Endothelial cell of umbilical vein (primary cell): ENCODE data around the gene ZBED5. TPM values are rescaled to one million over a fixed set of nuclear protein-coding genes. Genes with fewer than 3 reads are reported as not detected.

ENCODE experiments used
- BruUV-seq: library from RNA; stranded (reverse); fragments of 400-500 nt; replicated peaks from 2 replicates; lab custom pipeline; 2021; lab: Mats Ljungman, UMichigan
- CTCF ChIA-PET: fragments of 300-600, 350-600 bp; sonication (Branson Sonifier 250); formaldehyde crosslinking; loops from one replicate; lab custom pipeline; 2021; ENCODE audit warnings: antibody characterized with exemption, inconsistent platforms; lab: Charles Lee
- POLR2A ChIA-PET: fragments of 300-600, 350-600 bp; sonication (Branson Sonifier 250); formaldehyde crosslinking; loops from one replicate; lab custom pipeline; 2021; ENCODE audit warnings: antibody characterized with exemption, inconsistent platforms; lab: Charles Lee
- DNase-seq: peaks from one replicate; pipeline ENCODE4 v3.0.0-alpha.2; 2011; ENCODE audit warnings: low read depth, low spot score
- FAIRE-seq: peaks from 2 replicates; lab custom pipeline; 2011; peaks lifted over from hg19 to GRCh38; lab: Jason Lieb, UNC
- H2AFZ ChIP-seq: 2 replicates; pipeline ENCODE4 v1.6.0; 2012; ENCODE audit warnings: low read depth, low read length, control low read depth, inconsistent platforms
- H3K27ac ChIP-seq: 2 replicates; pipeline ENCODE4 v1.5.1; 2011; ENCODE audit warnings: low read depth, mild to moderate bottlenecking, control low read depth, low read length, moderate library complexity; ENCODE audit not compliant: insufficient read depth
- H3K27me3 ChIP-seq, 2 experiments: 2 replicates each; pipeline versions ENCODE4 v1.6.0 to v1.6.1; 2011; ENCODE audit warnings: low read length in 2 of 2, mixed read lengths in 1 of 2; ENCODE audit not compliant: control insufficient read depth in 2 of 2, insufficient read depth in 2 of 2
- H3K36me3 ChIP-seq, 2 experiments: 2 replicates in 1 of 2; 3 replicates in 1 of 2; pipeline ENCODE4 v1.5.1; 2011; ENCODE audit warnings: low read length in 2 of 2, mild to moderate bottlenecking in 1 of 2, moderate library complexity in 1 of 2; ENCODE audit not compliant: control insufficient read depth in 2 of 2, insufficient read depth in 2 of 2; ENCODE audit errors: extremely low read depth in 1 of 2
- H3K4me1 ChIP-seq: 3 replicates; pipeline ENCODE4 v1.5.1; 2011; ENCODE audit warnings: mild to moderate bottlenecking, low read length; ENCODE audit not compliant: control insufficient read depth, insufficient read depth; ENCODE audit errors: extremely low read depth
- H3K4me2 ChIP-seq: 2 replicates; pipeline ENCODE4 v1.6.1; 2011; ENCODE audit warnings: low read length, control low read depth, mixed read lengths; ENCODE audit not compliant: insufficient read depth
- H3K4me3 ChIP-seq, 3 experiments: fragments of 200-600 bp in 1 of 3; sonication (generic), shearing (Covaris generic) in 1 of 3; replicated peaks in 1 of 3; 2 replicates each; pipeline ENCODE4 v1.5.1; 2011 to 2016; ENCODE audit warnings: control low read depth in 3 of 3, low read length in 3 of 3, mild to moderate bottlenecking in 2 of 3, inconsistent platforms in 1 of 3, low read depth in 1 of 3, moderate library complexity in 1 of 3; ENCODE audit not compliant: insufficient read depth in 1 of 3
- H3K79me2 ChIP-seq: 2 replicates; pipeline ENCODE4 v1.6.0; 2012; ENCODE audit warnings: low read length, inconsistent platforms; ENCODE audit not compliant: control insufficient read depth, insufficient read depth
- H3K9ac ChIP-seq: replicated peaks from 2 replicates; pipeline ENCODE3; 2011; ENCODE audit warnings: low read length, control low read depth; ENCODE audit not compliant: insufficient read depth; ENCODE audit errors: extremely low read depth
- H3K9me1 ChIP-seq: replicated peaks from 3 replicates; pipeline ENCODE4 v1.6.0; 2011; ENCODE audit warnings: mild to moderate bottlenecking, low read length; ENCODE audit not compliant: control insufficient read depth, insufficient read depth; ENCODE audit errors: extremely low read depth
- H3K9me3 ChIP-seq: replicated peaks from 2 replicates; pipeline ENCODE4 v1.5.1; 2012; ENCODE audit warnings: low read length, inconsistent platforms; ENCODE audit not compliant: control insufficient read depth, insufficient read depth
- H4K20me1 ChIP-seq: replicated peaks from 2 replicates; pipeline ENCODE3; 2011; ENCODE audit warnings: mild to moderate bottlenecking, low read length; ENCODE audit not compliant: control insufficient read depth, insufficient read depth; ENCODE audit errors: extremely low read depth
- CTCF ChIP-seq, 2 donors: IDR thresholded peaks; 1 replicate in 1 of 2; 2 replicates in 1 of 2; pipeline ENCODE4 v1.5.1; 2011; ENCODE audit warnings: low read length in 2 of 2, mild to moderate bottlenecking in 2 of 2, moderate library complexity in 2 of 2, control low read depth in 1 of 2, inconsistent platforms in 1 of 2, low read depth in 1 of 2; ENCODE audit not compliant: insufficient read depth in 1 of 2; ENCODE audit errors: extremely low read depth in 1 of 2
- EZH2 ChIP-seq: IDR thresholded peaks from 2 replicates; pipeline ENCODE4 v1.6.1; 2012; ENCODE audit warnings: borderline replicate concordance, low read depth, mild to moderate bottlenecking, moderate library complexity, low read length, inconsistent platforms; ENCODE audit not compliant: severe bottlenecking
- FOS ChIP-seq: IDR thresholded peaks from 2 replicates; pipeline ENCODE4 v1.6.1; 2011; ENCODE audit warnings: mild to moderate bottlenecking, low read length, moderate library complexity, borderline replicate concordance; ENCODE audit not compliant: insufficient read depth
- GATA2 ChIP-seq: IDR thresholded peaks from 2 replicates; pipeline ENCODE4 v1.7.0; 2011; ENCODE audit warnings: low read depth, mild to moderate bottlenecking, moderate library complexity, mixed read lengths, low read length; ENCODE audit not compliant: insufficient read length, insufficient read depth
- JUN ChIP-seq: IDR thresholded peaks from 2 replicates; pipeline ENCODE4 v1.6.1; 2011; ENCODE audit warnings: borderline replicate concordance, low read depth; ENCODE audit not compliant: insufficient read length, insufficient read depth
- MYC ChIP-seq: IDR thresholded peaks from one replicate; pipeline ENCODE4 v1.6.1; 2011; ENCODE audit warnings: mild to moderate bottlenecking, low read depth, low read length
- POLR2A ChIP-seq: IDR thresholded peaks from 2 replicates; pipeline ENCODE4 v1.6.1; 2012; ENCODE audit warnings: low read depth, mild to moderate bottlenecking, control low read depth, low read length
- POLR2AphosphoS5 ChIP-seq: IDR thresholded peaks from 2 replicates; pipeline ENCODE4 v1.6.1; 2012; ENCODE audit warnings: low read depth, mild to moderate bottlenecking, control low read depth, low read length, moderate library complexity; ENCODE audit not compliant: insufficient read depth
- dilution Hi-C: fragments of 300-500 bp; cut with MboI; formaldehyde crosslinking; loops from one replicate; pipeline ENCODE4 v1.15.0; 2019; ENCODE audit warnings: low sequenced_read_pairs; ENCODE audit not compliant: extremely low pct_ligation_motif_present
- intact Hi-C: fragments of 100-400 bp; cut with micrococcal nuclease; formaldehyde crosslinking; loops from one replicate; pipeline ENCODE4 v1.10.0; 2022
- polyA plus RNA-seq, 4 experiments: library from polyadenylated mRNA; depleted of rRNA in 3 of 4; stranded (reverse) in 3 of 4; unstranded in 1 of 4; fragments of >200 nt; gene quantifications; 2 replicates each; pipeline versions ENCODE4 v1.2.1 to v1.2.3, GENCODE V29; 2011 to 2012; ENCODE audit warnings: missing spikeins in 1 of 4
- total RNA-seq: library from RNA; stranded (reverse); gene quantifications from 2 replicates; pipeline ENCODE4 v1.2.3, GENCODE V29; 2021
- TF ChIP-seq, protein P1 (sequence below): IDR thresholded peaks from 2 replicates; pipeline ENCODE4 v1.6.1; 2011; ENCODE audit not compliant: insufficient read depth, insufficient read length

The ZBED5 gene
- total and polyA plus RNA-seq, 2 donors (not counting 3 experiments of a cell fraction or from before 2014, with no cell fraction given): 41.2 to 59.4 TPM

- Histone ChIP-seq H3K9me3 (no peaks in the 10 kb centered on the region), H4K20me1 (no peaks in the 10 kb centered on the region), H3K36me3 (no peaks in the 10 kb centered on the region), H3K4me3 (no peak overlapping the region), H3K4me2 (no peak overlapping the region), H3K9me1 (no peaks in the 10 kb centered on the region), H3K27me3 (no peaks in the 10 kb centered on the region), H3K4me1 (peaks cover 2% of the 10 kb centered on the region), H3K27ac (no peak overlapping the region), H3K79me2 (no peaks in the 10 kb centered on the region), H3K9ac (no peak overlapping the region), H2AFZ (no peak overlapping the region)
- dilution Hi-C loops (no loop called here), intact Hi-C loops (no loop called here)
- TF ChIP-seq FOS: no peak
- TF ChIP-seq MYC: no peak
- no peak for TF ChIP-seq GATA2
- no peak for TF ChIP-seq CTCF (IDR thresholded peaks at IDR 0.05; ENCODE audit: extremely low read depth in 1 of 2, insufficient read depth in 1 of 2, low read depth in 1 of 2, low read length in 2 of 2)
- TF ChIP-seq POLR2AphosphoS5: no peak
- TF ChIP-seq, protein P1, sequence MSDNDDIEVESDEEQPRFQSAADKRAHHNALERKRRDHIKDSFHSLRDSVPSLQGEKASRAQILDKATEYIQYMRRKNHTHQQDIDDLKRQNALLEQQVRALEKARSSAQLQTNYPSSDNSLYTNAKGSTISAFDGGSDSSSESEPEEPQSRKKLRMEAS: no peak
- TF ChIP-seq EZH2: no peak
- TF ChIP-seq JUN: no peak
- TF ChIP-seq POLR2A: no peak
- no peak for DNase-seq
- CTCF ChIA-PET: interaction anchor here (1.5 to 2.6 kb wide), 3 partner anchors 9 to 15 kb away, joined by 4 to 11 read pairs (median 5); no protein-coding TSS in a partner anchor
- POLR2A ChIA-PET: no interaction called here
- BruUV-seq: no TSS peak
- no peak for FAIRE-seq
Observed at GRCh38 chr11:10893714-10894151, 35.9 kb upstream of the ZBED5 start.
